GM12892 (cell line): Measurements from ENCODE around the gene CHPF2.

Source experiments
- POLR2A ChIP-seq: IDR thresholded peaks from 2 replicates; pipeline ENCODE4 v1.6.1; 2011; ENCODE audit warnings: low read depth, low read length, control low read depth
- POLR2AphosphoS5 ChIP-seq: IDR thresholded peaks from 2 replicates; pipeline ENCODE4 v1.6.1; 2011; ENCODE audit warnings: low read depth, low read length, control low read depth
- TAF1 ChIP-seq: IDR thresholded peaks from 2 replicates; pipeline ENCODE4 v1.6.1; 2011; ENCODE audit warnings: low read depth, mild to moderate bottlenecking, control low read depth, low read length, borderline replicate concordance

- no peak for TF ChIP-seq TAF1
- no peak for TF ChIP-seq POLR2AphosphoS5
- TF ChIP-seq POLR2A = no peak
Measured at GRCh38 chr7:151250181-151251132, 18.2 kb downstream of the CHPF2 start.
